ENCODE data around the gene HS3ST4.
A peak's percentile ranks its signal among the peaks of the same experiment; 100 is the strongest.
"Not testable (repeated sequence)": the region's sequence is repeated elsewhere in the genome, so short reads cannot be mapped to it uniquely, and the experiment has no call there.

The HS3ST4 gene

DNA sequence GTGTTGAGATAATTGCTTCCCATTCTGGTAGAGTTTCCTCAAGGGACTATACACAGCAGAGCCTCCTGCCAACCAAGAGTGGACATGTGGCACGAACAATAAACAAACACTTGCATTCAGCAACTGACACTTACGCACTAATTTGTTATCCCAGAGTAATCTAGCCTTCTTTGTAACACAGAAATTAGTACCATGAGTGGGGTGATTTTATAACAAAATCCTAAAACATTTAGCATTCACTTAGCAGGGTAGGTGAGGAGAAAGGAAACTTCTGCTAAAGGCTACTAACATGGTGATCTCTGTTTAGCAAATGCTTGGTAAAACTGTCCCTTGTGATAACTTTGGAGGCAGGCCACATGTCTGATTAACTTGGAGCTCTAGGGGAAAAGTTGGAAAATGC, 325.2 kb downstream of the HS3ST4 start:
- no peak for DNase-seq

DNA sequence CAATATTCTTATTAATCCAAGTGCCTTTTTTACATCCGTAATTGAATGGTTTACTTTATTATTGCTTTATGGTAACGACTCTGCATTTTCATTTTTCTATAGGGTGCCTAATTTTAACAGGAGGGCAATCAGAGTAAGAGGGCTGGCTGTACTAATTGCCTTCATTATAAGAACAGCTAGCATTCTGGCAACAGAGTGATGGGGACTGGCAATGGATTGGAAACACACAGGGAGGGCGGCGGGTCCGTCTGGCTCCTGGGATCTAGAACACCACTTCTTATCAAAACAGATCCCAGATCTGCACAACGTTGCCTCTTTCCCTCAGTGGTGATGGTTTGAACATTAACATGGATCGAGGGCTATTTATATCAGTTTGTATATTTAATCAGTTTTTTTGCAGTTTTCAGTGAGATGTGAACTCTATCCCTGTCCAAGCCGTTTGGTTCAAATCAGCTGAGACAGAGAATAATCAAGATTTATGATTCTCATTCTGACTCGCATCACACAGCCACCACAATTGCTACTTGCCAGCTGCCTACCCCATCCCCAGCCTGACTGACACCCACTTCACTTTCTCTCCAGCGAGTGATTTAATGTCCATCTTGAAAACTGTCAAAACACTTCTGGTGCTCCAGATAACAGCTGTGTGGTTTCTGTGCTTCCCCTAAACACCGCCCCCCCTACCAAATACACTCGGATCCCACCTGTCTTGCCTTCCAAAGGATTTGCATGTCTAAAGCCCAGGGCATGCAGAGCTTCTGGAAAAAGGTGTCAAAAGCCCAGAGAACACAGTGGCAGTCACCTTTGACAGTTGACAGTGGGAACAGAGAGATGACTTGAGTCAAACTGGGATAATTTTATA, 327.9 kb downstream of the HS3ST4 start:
- DNase-seq = peak; percentile 83

DNA sequence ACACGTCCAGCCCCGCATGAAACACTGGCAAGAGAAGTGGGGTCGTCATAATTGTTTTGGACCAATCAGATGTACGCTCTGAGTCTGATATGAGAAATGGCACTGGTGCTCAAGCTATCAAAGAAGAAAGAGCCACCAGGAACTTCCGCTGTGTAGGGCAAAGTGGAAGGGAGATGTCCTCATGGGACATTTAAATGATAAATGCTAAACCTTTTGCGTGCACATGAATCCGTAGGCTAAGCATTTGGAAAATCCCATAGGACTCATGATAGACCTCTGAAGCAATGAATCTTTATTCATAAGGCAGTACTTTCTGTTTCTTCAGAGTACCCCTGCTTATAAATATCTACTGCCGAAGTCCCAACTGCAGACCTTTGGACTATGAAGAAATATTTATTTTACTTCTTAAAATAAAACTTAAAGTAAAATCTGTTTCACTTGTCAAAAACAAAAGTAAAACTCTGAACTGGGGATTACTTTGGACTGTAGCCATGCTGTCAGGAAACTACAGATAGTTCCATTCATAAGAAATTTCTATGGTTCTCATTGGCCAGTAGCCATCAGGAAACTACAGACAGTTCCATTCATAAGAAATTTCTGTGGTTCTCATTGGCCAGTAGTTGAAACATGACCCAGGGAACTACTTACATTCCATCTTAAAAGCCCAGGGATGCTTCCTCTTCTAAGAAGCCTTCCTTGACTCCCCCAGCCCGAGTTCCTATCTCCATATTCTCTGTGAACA, 335.1 kb downstream of the HS3ST4 start:
- no peak for DNase-seq

DNA sequence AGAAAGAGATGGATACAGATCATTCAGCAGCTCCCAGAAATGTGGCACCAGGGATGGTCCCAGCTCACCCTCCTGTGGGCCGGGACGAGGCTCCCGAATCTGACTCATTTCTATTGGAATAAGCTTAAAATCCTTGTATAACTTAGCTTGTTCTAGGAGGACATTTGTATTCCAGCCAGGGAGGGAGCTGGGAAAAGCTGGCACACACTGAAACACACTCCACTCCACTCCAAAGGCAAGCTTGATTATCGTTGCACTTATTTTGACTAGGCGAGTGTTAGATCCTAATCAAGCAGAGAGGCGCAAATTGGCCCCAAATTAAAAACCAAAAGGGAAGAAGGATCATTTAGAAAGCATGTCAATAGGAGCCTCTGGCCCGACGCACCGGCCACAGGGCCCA, 339.5 kb downstream of the HS3ST4 start:
- DNase-seq = no peak

DNA sequence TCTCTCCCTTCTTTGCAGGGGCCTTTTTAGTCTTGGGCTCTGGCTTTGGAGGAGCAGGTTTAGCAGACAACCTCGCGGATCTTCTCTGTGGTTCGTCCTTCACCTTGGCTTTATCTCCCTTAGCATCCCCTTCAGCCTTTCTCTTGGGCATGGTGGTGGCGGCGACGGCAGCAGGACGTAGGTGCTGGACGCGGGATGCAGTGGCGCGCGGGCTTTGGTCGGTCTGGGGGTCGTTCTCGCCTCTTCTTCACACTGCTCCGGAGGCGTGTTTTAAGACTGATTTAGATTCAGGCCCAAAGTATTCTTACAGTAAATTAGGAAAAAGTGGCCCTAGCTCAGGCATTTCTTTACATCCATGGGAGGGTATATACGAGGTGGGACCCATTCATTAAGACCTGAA, 340.9 kb downstream of the HS3ST4 start:
- DNase-seq = not testable (repeated sequence)

DNA sequence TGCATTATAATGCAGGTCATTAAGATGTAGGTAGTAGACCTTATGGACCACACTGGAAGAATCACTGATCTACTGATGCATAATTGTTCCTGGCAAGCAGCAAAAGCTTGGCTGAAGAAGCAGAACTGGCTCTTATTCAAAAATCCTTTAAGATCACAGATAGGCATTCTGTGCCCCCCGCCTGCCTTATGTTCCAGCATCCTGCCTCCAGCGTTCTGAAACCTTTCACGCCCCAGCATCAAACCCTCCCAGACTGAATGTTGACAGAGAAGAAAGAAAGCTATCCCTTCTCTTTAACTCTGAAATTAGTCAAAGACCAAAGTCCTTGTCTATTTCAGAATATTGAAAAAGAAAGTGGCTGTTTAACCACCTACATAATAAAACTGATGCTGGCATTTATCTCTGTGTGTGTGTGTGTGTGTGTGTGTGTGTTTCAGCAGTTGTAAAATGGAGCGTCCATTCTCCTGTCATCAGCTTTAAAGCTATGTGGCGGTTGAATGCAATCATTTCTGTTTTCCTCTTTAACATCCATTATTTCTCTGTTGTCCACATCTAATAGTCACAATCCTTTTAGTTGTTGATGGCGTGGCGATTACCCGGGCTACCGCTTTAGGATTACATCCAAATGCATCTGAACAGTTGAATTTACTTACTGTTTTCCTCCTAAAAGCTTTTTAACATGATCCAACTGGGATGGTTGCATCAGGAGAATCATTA, 350.4 kb downstream of the HS3ST4 start:
- no peak for DNase-seq

DNA sequence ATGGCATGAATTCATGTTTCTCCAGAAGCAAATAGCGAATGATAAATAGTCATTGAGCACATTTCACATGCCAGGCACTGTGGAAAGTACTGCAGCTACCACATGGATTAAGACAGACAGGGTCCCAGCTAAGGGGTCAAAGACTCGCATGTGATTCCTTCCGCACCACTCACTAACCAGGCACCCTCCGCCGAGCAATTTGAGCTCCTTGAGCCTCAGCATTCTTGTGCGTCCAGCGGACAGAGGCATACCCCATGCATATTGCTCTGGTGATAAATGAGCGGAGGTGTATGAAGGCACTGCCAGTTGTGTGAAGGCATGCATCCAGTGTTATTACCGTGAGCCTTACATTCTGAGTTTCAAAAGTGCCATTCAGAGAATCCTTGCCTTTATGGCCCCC, 358.7 kb downstream of the HS3ST4 start:
- DNase-seq = no peak

DNA sequence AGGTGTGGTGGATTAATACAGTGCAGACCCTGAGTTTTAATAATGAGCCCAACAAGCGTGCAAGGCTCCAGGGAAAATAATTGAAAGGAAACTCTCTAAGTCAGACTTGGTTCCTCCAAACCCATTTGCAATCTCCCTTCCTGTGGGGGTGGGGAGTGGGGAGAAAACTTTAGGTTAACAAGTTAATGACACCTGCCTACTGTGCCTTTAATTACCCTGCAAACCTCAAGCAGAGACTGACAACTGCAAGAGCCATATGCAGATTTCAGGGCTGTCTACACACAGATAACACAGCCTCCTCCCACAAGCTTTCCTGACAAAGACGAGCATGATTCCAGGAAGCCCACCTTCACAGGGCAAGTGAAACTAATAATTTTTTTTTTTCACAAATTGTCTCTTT, 359.3 kb downstream of the HS3ST4 start:
- no peak for DNase-seq

DNA sequence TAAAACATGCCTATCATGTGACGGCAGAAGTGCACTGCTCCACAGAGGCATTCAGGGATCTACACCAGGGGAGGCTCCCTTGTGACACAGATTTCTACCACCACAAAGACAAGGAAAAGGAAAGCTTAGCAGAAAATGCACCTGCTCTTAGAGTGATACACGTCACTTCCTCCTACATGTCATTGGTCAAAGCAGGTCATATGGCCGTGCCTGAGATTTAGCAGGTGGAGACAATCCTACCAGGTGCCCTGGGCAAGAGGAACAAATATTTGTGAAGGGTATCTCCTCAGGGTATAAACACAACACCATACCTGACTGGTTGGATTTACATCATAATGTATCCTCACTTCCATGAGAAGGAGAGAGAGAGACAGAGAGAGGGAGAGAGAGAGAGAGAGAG, 362.1 kb downstream of the HS3ST4 start:
- no peak for DNase-seq

DNA sequence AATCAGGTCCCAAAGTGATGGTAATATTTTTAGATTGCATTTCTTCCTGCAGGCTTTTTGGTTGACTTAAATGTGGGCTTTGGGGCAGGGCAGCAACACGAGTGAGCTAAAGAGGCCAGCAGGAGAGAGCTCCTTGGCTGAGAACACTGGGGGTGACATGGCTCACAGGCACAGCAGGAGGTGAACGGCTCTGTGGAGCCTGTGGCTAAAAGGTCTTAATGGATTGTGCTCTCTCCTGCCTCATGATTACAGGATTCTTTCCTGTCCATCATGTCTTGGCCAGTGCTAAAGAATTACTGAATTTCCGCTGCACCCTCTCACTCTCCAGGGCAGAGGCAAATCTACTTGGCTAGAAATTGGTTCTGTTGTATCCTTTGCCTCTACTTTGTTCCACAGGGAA, 366.6 kb downstream of the HS3ST4 start:
- no peak for DNase-seq

DNA sequence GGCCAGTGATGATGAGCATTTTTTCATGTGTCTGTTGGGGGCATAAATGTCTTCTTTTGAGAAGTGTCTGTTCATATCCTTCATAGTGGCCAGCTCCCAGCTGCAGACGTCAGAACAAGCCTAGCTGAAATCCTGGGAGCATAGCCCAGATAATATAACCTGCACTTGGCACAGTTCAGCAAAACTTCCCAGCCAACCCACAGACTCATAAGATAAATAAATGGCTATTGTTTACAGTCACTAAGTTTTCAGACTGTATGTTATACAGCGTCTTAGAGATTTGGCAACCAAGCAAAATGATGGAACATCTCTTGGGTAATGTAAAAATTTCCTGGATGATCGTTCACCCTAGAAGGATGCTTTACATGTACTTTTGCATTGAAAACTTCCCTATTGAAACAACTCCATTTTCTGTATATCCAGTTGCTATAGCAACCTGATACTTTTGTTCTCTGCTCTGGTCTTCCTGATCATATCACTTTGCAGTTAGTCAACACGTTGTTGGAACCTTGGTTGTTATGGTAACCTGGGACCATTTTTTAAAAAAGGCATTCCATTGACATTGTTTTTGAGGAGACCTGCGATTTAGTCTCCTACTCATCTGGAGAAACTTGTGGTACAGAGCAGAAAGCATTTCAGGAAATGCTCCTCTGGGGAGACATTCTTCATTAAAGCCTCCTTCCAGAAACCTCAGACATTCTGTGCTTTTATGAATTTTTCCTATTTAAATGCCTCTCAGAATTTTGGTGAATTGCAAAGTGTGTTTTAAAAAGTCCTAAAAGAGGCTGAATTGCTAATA, 378.7 kb downstream of the HS3ST4 start:
- no peak for DNase-seq

DNA sequence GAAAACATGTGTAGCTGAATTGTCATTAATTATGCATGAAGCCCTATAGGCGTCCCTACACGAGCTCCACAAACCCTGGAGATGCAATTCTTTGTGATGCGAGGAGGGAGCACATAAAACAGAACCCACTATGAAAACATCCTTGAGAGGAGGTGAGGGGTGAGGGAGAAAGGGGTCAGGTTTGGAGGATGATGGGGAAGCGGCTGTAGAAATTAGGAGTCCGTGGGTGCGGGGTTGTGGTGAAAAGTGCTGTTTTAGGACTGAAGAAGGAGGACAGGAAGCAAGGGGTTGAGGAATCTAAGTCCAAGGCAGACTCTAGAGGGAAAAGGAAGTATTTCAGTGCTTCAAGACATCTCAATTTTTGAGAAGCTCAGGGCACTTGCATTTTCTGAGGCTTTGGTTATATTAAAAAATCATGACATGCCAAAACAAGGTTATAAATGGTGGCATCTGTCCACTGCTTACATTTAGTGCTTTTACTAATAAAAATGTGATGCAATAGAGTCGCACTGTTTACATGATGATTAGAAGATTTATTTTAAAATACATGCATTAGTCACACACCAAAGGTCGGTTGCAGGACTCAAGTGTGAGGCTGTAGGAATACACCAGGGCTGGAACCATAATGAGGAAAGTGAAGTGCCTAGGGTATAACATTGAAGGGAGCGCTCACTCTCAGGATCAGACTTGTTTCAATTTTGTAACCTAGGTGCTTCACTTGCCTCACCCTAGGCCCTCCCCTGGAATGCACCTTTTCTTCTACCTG, 379.5 kb downstream of the HS3ST4 start:
- DNase-seq = no peak

DNA sequence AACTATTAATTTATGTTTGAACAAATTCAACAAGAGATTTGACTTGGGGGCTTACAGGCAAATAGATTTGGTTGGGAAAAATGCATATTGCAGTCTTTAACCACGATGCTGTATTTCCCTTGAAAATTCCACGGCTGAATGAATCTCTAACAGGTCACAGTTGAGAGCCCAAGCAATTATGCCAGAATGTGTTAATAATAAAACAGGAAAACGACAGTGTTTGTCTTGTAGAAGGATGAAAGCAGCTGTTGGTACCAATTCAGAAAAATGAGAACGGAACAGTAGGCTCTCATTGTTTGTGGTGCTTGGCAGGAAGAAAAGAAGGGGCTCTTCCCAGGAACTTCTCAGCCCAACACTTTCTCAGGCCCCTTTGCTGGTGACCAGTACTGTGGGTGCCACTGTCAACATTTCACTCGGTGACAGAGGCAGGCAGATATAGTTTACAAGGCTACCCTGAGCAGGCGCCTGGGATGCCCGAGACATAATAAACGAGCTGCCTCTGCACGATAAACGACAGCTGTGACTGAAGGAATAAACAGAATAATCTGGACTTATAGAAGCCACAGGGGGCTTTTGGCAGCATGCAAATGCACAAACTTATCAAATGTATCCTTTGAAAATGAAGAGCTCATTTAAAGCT, 387.1 kb downstream of the HS3ST4 start:
- peak; percentile 86 for DNase-seq

DNA sequence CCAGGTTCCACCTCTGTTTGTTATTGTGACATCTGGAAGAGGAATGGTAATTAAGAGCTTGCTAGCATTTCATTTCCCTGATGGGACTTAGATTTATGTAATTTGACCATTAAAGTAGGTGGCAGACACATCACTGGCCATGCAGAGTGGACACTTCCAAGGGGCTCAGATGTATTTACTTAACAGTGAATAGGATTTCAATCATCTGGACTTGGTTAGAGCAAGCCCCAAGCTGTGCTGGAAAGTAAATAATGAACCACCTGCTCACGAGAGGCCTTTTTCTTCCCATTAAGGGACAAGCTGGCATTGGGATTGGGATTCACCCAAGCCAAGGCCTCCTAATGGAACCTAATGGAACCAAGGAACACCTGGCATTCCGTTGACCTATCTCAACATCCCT, 395.3 kb downstream of the HS3ST4 start:
- DNase-seq = peak; percentile 99

DNA sequence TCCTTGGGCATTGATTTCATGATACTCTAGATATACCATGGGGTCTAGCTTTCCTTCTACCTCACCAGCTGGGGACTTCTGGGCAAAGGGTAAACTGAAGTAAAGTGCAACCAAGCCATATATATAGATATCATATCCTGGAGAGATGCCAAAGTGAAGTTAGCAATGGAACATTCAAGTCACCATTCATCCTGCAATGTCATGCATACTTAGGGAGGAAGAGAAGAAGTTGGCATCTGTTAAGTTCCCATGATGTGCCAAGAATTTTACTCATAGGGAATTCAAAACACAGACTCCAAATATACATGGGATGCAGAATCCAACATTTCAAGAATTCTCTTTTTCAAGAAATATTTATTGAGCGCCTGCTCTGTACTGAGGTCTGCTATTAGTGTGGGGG, 399.8 kb downstream of the HS3ST4 start:
- no peak for DNase-seq

DNA sequence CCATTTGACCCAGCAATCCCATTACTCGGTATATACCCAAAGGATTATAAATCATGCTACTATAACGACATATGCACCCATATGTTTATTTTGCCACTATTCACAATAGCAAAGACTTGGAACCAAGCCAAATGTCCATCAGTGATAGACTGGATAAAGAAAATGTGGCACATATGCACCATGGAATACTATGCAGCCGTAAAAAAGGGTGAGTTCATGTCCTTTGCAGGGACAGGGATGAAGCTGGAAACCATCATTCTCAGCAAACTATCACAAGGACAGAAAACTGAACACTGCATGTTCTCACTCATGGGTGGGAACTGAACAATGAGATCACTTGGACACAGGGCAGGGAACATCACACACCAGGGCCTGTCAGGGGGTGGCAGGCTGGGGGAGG, 406.4 kb downstream of the HS3ST4 start:
- not testable (repeated sequence) for DNase-seq

DNA sequence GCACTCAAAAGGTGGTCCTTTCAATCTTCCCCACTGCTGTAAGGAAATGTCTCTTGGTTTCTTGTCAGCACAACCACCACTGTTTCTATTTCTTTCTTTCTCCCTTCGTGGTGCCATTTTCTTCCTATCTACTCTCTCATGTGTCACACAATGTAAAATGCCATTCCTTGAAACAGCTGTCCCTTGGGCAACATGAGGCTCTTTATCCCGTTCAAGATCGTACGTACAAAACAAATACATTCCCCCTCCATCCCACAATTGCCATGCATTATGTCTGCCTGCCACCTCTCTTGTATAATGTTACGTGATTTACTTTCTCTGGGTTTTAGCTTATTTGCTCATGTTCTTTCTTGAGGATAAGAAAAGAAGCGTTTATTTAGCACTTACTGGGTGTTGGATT, 410.6 kb downstream of the HS3ST4 start:
- DNase-seq = no peak

DNA sequence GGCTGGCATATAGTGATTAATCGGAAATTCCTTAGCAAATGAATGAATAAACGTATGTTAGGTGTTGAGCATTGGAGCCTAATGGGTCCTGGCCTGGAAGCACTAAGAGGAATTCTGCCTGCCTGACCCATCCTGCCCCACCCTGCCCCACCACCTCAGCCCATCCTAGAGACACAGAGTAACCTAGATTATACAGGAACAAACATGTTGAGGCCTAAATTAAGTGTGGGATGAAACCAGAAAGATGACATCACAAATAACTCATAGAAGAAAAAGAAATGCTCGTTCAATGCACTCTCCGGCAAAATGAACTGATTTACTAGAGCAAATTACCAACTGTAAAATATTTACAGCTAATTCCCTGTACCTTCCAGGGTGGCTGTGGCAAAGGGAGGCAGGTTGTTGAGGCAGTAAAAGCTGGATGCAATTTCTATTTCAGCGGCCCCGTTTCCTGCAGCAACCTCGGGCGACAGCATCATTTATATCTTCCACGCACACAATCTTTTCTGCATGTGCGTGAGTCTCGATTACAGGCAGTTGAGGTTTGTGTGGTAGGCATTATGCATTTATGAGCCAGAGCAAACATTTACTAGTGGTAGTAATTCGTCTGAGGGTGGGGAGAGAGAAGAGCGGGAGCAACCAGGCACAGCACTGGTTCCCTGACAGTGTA, 417.2 kb downstream of the HS3ST4 start:
- no peak for DNase-seq

DNA sequence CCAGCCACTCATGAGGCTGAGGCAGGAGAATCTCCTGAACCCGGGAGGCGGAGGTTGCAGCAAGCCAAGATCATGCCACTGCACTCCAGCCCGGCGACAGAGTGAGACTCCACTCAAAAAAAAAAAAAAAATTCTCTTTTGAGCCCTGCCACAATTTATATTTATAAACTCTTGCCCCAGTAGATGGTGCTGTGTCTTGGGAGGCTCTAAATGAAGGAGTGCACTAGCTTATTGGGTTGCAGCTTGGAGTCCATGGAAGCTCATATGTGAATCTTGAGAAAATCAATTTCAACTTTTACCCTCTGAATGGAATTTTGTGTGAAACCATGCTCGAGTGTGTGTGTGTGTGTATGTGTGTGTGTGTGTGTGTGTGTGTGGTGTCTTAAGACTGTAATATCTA, 420.1 kb downstream of the HS3ST4 start:
- no peak for DNase-seq

DNA sequence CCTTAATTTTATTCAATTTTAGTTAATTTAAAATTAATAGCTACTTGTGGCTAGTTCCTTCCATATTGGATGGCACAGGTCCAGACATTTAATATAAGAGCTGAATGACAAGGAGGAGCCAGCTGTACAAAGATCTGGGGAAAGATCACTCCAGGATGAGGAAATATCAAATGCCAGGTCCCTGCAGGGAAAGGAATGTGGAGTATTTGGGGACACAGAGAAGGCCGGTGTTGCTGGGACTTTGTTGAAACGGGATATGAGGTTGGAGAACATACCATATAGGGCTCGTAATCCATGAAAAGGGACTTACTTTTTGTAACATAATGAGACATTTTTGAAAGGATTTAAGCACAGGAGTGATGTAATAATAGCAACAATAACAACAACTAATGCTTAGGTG, 426.8 kb downstream of the HS3ST4 start:
- no peak for DNase-seq

DNA sequence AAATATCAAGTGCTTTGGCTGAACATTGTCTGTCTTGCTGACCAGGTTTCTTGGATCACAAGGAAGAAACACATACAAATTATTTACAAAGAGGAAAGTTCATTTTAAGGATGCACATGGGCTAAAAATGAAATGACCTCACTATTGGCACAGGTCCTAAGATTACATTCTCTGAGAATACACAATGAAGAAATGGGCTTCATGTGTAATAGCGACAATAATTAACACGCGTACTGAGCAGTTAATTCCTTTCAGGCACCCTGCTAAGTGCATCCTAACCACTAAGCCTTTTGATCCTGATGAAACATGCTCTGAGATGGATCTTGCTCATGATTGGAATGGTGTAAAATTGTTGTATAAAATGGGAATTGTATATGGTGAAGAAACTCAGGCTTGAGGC, 429.0 kb downstream of the HS3ST4 start:
- DNase-seq = no peak

All from SHP77 treated with DMSO at 0.1 percent for 48 hours (cell line).